NB4 (cell line): ENCODE data around the gene CBFA2T3.

Experiments used
- MYC ChIP-seq: IDR thresholded peaks from 2 replicates; pipeline ENCODE4 v1.6.1; 2011; ENCODE audit warnings: low read depth, low read length
- POLR2A ChIP-seq: IDR thresholded peaks from 2 replicates; pipeline ENCODE4 v1.6.1; 2011; ENCODE audit warnings: mild to moderate bottlenecking; ENCODE audit not compliant: insufficient read length; ENCODE audit errors: extremely low read depth
- TF ChIP-seq, protein P1 (sequence below): IDR thresholded peaks from one replicate; pipeline ENCODE4 v1.5.1; 2012; ENCODE audit warnings: low read depth, low read length

DNA sequence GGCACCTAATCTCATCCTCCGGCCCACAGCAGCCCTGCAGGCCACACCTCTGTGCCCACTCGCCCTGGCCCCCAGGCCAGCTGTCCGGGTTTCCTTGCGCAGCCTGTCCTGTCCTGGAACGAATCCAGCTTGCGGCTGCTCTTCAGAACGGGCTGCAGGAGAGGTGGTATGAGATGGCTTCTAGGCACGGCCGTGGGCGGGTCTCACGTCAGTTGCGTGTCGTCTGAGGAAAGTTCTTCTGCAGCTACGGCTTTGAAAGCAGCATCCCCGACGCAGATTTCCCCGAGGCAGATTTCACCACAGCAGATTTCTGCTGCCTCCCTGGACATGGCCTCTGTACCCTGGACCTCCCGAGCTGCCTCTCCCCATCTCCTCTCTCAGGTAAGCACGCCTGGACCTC lies 138.4 kb downstream of the CBFA2T3 start:
- TF ChIP-seq, protein P1, sequence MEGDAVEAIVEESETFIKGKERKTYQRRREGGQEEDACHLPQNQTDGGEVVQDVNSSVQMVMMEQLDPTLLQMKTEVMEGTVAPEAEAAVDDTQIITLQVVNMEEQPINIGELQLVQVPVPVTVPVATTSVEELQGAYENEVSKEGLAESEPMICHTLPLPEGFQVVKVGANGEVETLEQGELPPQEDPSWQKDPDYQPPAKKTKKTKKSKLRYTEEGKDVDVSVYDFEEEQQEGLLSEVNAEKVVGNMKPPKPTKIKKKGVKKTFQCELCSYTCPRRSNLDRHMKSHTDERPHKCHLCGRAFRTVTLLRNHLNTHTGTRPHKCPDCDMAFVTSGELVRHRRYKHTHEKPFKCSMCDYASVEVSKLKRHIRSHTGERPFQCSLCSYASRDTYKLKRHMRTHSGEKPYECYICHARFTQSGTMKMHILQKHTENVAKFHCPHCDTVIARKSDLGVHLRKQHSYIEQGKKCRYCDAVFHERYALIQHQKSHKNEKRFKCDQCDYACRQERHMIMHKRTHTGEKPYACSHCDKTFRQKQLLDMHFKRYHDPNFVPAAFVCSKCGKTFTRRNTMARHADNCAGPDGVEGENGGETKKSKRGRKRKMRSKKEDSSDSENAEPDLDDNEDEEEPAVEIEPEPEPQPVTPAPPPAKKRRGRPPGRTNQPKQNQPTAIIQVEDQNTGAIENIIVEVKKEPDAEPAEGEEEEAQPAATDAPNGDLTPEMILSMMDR, result no peak
- TF ChIP-seq POLR2A, result no peak
- TF ChIP-seq MYC, result no peak
